ENCODE measurements around the gene ITPR2. TPM values are rescaled to one million over a fixed set of nuclear protein-coding genes. Genes with fewer than 3 reads are reported as not detected.

Gene ITPR2
- total RNA-seq, 4 donors from 2014 or later, result 32.6 to 87.5 (median 51.9) TPM

DNA sequence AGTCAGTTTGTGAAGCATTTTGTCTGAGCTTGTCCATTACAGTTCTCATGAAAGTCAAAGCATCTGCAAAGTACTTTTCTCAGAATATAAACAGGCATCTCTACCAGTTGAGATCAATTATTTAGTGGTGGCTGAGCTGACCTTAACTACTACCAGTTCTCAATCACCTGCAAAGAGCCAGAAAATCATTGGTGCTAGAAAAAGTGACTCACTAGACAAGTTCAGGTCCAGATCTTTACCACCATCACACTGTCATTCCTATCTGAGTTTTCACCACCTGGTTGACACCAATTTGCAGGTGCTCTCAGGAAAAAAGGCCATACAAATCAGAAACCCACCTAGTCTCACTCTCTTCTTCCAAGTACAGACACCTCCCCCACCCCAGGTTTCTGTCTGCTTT is 33.3 kb downstream of the ITPR2 start:
- H3K4me3 ChIP-seq, result no peak overlapping the region
- no peaks in the 10 kb centered on the region for H3K9me3 ChIP-seq
- H3K36me3 ChIP-seq, result no peaks in the 10 kb centered on the region
- no peaks in the 10 kb centered on the region for H3K27me3 ChIP-seq
- H3K27ac ChIP-seq, result no peak overlapping the region
- DNase-seq, result no peak
- H3K4me1 ChIP-seq, result no peaks in the 10 kb centered on the region
- TF ChIP-seq, protein P1, sequence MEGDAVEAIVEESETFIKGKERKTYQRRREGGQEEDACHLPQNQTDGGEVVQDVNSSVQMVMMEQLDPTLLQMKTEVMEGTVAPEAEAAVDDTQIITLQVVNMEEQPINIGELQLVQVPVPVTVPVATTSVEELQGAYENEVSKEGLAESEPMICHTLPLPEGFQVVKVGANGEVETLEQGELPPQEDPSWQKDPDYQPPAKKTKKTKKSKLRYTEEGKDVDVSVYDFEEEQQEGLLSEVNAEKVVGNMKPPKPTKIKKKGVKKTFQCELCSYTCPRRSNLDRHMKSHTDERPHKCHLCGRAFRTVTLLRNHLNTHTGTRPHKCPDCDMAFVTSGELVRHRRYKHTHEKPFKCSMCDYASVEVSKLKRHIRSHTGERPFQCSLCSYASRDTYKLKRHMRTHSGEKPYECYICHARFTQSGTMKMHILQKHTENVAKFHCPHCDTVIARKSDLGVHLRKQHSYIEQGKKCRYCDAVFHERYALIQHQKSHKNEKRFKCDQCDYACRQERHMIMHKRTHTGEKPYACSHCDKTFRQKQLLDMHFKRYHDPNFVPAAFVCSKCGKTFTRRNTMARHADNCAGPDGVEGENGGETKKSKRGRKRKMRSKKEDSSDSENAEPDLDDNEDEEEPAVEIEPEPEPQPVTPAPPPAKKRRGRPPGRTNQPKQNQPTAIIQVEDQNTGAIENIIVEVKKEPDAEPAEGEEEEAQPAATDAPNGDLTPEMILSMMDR (IDR thresholded peaks at IDR 0.05), result no peak
- no peak for TF ChIP-seq POLR2A (IDR thresholded peaks at IDR 0.05)

DNA sequence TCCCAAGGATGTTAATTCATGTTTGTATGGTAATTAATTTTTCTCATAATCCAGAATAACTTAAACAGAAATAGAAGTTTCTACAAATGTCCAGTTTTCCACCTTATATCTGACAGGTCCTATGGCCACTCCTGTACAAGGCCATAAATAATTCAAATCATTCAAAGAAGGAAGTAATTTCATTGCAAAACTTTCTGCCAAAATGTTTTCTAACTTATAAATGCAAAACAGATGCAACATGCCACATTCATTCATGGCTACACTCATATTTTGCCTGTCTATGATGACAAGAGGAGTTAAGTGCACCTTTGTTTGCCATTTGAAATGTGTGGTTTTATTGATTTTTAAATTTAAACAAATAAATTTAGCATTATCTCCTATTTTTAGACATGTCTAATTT is 34.4 kb downstream of the ITPR2 start:
- no peak for TF ChIP-seq POLR2A (IDR thresholded peaks at IDR 0.05)
- TF ChIP-seq, protein P1 (IDR thresholded peaks at IDR 0.05), result no peak
- no peak for DNase-seq
- no peaks in the 10 kb centered on the region for H3K36me3 ChIP-seq
- no peak overlapping the region for H3K4me3 ChIP-seq
- H3K4me1 ChIP-seq, result no peaks in the 10 kb centered on the region
- no peaks in the 10 kb centered on the region for H3K27me3 ChIP-seq
- H3K27ac ChIP-seq, result no peak overlapping the region
- no peaks in the 10 kb centered on the region for H3K9me3 ChIP-seq

DNA sequence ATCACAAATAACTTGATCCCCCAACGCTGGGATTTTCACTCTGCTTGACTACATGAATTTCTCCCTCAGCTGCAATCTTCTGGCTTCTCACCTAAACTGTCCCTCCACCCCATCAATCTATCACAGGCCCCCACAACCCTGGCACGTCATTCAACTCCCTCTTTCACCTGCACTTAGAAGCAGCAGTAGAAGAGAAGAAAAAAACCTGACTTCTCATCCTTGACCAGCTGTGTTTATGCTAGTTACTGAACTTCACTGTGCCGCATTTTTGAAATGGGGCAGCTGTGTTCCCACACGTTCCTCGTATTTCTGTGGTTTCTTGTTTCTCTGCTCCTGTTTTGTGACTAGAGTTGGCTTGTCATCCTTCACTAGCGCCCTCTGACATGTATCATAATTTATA is 35.0 kb downstream of the ITPR2 start:
- H3K4me1 ChIP-seq, result no peaks in the 10 kb centered on the region
- peak in 1 of 3 donors; percentile 19 for DNase-seq
- no peak overlapping the region for H3K4me3 ChIP-seq
- H3K27ac ChIP-seq, result peak overlapping the region in 1 of 4 donors; percentile 6
- TF ChIP-seq, protein P1 (IDR thresholded peaks at IDR 0.05), result no peak
- no peak for TF ChIP-seq POLR2A (IDR thresholded peaks at IDR 0.05)
- no peaks in the 10 kb centered on the region for H3K27me3 ChIP-seq
- no peaks in the 10 kb centered on the region for H3K9me3 ChIP-seq
- no peaks in the 10 kb centered on the region for H3K36me3 ChIP-seq

DNA sequence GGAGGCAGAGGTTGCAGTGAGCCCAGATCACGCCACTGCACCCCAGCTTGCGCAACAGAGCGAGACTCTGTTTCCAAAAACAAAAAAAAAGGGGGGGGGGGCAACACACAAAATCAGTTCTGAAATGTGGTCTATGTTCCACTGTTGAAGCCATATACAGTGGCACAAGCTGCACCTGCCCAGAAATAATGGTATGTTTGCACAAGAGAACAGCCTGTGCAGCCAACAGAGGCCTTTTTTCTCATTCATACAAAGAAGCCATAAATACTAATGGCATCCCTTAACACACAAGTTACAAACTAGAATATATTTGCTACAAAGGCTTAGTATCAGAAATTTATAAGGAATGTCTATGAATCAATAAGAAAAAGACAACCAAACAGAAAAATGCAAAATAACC is 37.1 kb downstream of the ITPR2 start:
- H3K4me1 ChIP-seq, result peaks cover 0 to 5% (median 0%) of the 10 kb centered on the region in 4 donors
- H3K27ac ChIP-seq, result no peak overlapping the region
- no peak for DNase-seq
- no peaks in the 10 kb centered on the region for H3K9me3 ChIP-seq
- H3K36me3 ChIP-seq, result no peaks in the 10 kb centered on the region
- TF ChIP-seq, protein P1 (IDR thresholded peaks at IDR 0.05), result no peak
- TF ChIP-seq POLR2A (IDR thresholded peaks at IDR 0.05), result no peak
- H3K4me3 ChIP-seq, result no peak overlapping the region
- no peaks in the 10 kb centered on the region for H3K27me3 ChIP-seq

DNA sequence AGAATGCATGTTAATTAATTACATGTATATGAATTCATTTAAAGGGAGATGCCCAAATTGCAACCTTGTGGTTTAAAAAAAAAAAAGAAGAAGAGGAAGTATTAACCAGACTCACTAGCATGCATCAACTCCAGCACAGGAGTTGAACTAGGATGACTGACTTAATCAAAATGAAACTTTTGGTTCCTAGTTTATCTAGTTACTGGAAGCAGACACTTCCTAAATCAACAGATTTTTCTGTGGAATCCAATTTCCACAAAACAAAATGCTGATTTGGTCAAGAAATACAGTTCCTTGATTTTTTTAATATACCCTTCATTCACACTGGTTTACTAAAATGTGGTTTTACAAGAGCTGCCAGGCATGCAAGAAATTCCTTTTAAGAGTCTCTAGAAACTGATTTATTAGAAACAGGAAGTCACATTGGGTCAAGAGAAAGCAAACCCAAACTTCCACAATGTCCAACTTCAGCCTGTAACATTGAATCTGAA is 41.6 kb downstream of the ITPR2 start:
- Histone ChIP-seq H3K27ac (peak overlapping the region in 1 of 4 donors; percentile 35), H3K27me3 (no peaks in the 10 kb centered on the region), H3K36me3 (no peaks in the 10 kb centered on the region), H3K4me3 (no peak overlapping the region), H3K4me1 (peaks cover 0 to 8% (median 0%) of the 10 kb centered on the region in 4 donors), H3K9me3 (no peaks in the 10 kb centered on the region)
- no peak for TF ChIP-seq POLR2A (IDR thresholded peaks at IDR 0.05)
- TF ChIP-seq, protein P1 (IDR thresholded peaks at IDR 0.05), result no peak
- no peak for DNase-seq

DNA sequence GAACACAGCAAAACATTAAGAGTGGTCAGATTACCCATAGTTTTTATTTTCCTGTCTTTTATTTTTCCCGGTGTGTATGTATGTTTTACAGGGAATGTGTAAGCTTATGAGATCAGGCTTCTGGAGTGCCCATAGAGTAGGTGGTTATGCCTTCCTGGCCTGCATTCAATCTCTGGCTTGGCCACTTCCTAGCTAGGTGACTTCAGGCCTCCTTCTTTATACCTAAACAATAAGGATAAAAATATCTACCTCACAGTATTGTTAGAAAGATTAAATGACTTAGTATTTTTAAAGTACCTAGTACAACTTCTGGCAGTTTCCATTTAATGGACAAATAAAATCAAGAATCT is 42.4 kb downstream of the ITPR2 start:
- Histone ChIP-seq H3K27ac (peak overlapping the region in 1 of 4 donors; percentile 27), H3K9me3 (no peaks in the 10 kb centered on the region), H3K4me1 (peaks cover 0 to 8% (median 0%) of the 10 kb centered on the region in 4 donors), H3K27me3 (no peaks in the 10 kb centered on the region), H3K36me3 (no peaks in the 10 kb centered on the region), H3K4me3 (no peak overlapping the region)
- no peak for DNase-seq
- no peak for TF ChIP-seq POLR2A (IDR thresholded peaks at IDR 0.05)
- TF ChIP-seq, protein P1 (IDR thresholded peaks at IDR 0.05), result no peak

Measured in Peyer's patch (tissue), 4 donors.